Mesodermal cell (in vitro differentiated cells): ENCODE measurements around the gene TVP23C.

Experiments
- H3K27ac ChIP-seq: 2 replicates; pipeline ENCODE4 v1.7.0; 2013; ENCODE audit warnings: mild to moderate bottlenecking, low read depth, low read length, moderate library complexity; ENCODE audit not compliant: severe bottlenecking
- H3K36me3 ChIP-seq: 2 replicates; pipeline ENCODE4 v1.7.1; 2013; ENCODE audit warnings: mild to moderate bottlenecking, low read length, moderate library complexity; ENCODE audit not compliant: control insufficient read depth, insufficient read depth
- H3K4me1 ChIP-seq: one replicate; pipeline ENCODE4 v1.7.1; 2013; ENCODE audit warnings: mild to moderate bottlenecking, low read length; ENCODE audit not compliant: insufficient read depth, control insufficient read depth, poor library complexity, severe bottlenecking
- H3K4me3 ChIP-seq: 2 replicates; pipeline ENCODE4 v1.7.0; 2013; ENCODE audit warnings: low read length, control low read depth, mild to moderate bottlenecking; ENCODE audit not compliant: insufficient read depth, poor library complexity, severe bottlenecking; ENCODE audit errors: extremely low read depth
- H3K9me3 ChIP-seq: 2 replicates; pipeline ENCODE4 v1.7.1; 2013; ENCODE audit warnings: mild to moderate bottlenecking, low read length, moderate library complexity; ENCODE audit not compliant: control insufficient read depth
- WGBS, 2 experiments: methylation state at CpG; one replicate each; pipeline ENCODE4 v1.1.5; 2013; ENCODE audit warnings: missing lambda C conversion rate in 2 of 2; ENCODE audit not compliant: insufficient coverage in 2 of 2; 5-methylcytosine and 5-hydroxymethylcytosine counted together

The TVP23C gene

GRCh38 chr17:15496735-15497670, 66.3 kb downstream of the TVP23C start:
- whole genome bisulfite sequencing, 2 experiments, result 90 to 95% methylated on average over 7 of the region's 7 CpGs
- Histone ChIP-seq H3K4me3 (no peak overlapping the region), H3K9me3 (no peaks in the 10 kb centered on the region), H3K36me3 (peaks cover 73% of the 10 kb centered on the region), H3K4me1 (peaks cover 9% of the 10 kb centered on the region), H3K27ac (no peak overlapping the region)

GRCh38 chr17:15494821-15495220, 68.5 kb downstream of the TVP23C start:
- Histone ChIP-seq H3K36me3 (peaks cover 56% of the 10 kb centered on the region), H3K9me3 (no peaks in the 10 kb centered on the region), H3K4me3 (no peak overlapping the region), H3K4me1 (peaks cover 25% of the 10 kb centered on the region), H3K27ac (no peak overlapping the region)

GRCh38 chr17:15493693-15494035, 69.6 kb downstream of the TVP23C start:
- 43% methylated on average over 1 of the region's 1 CpG; no CpG with 5 or more reads in 1 of the 2 experiments for WGBS, 2 experiments
- Histone ChIP-seq H3K4me1 (peaks cover 30% of the 10 kb centered on the region), H3K9me3 (peaks cover 5% of the 10 kb centered on the region), H3K27ac (no peak overlapping the region), H3K36me3 (peaks cover 54% of the 10 kb centered on the region), H3K4me3 (no peak overlapping the region)

GRCh38 chr17:15492791-15493692, 70.2 kb downstream of the TVP23C start:
- H3K4me1 ChIP-seq, result peaks cover 30% of the 10 kb centered on the region
- peak overlapping the region; percentile 18 for H3K27ac ChIP-seq
- WGBS, 2 experiments, result 92 to 94% methylated on average over 8 of the region's 8 CpGs

GRCh38 chr17:15492186-15492585, 71.1 kb downstream of the TVP23C start:
- Histone ChIP-seq H3K9me3 (peaks cover 5% of the 10 kb centered on the region), H3K27ac (peak overlapping the region; percentile 96), H3K4me3 (no peak overlapping the region), H3K36me3 (peaks cover 52% of the 10 kb centered on the region), H3K4me1 (peaks cover 30% of the 10 kb centered on the region)
- WGBS, 2 experiments, result 100% methylated on average over 2 to 3 of the region's 4 CpGs

More at GRCh38 chr17:15492791-15493692, 70.2 kb downstream of the TVP23C start:
- peaks cover 54% of the 10 kb centered on the region for H3K36me3 ChIP-seq
- no peak overlapping the region for H3K4me3 ChIP-seq
- H3K9me3 ChIP-seq, result peaks cover 5% of the 10 kb centered on the region

- Histone ChIP-seq H3K9me3 (peaks cover 5% of the 10 kb centered on the region), H3K4me1 (peaks cover 35% of the 10 kb centered on the region), H3K27ac (peak overlapping the region; percentile 96), H3K4me3 (no peak overlapping the region), H3K36me3 (peaks cover 43% of the 10 kb centered on the region)
- WGBS, 2 experiments, result 6 to 17% methylated on average over 8 to 11 of the region's 11 CpGs
Measured at GRCh38 chr17:15490634-15491261, 72.5 kb downstream of the TVP23C start.

GRCh38 chr17:15488557-15488956, 74.7 kb downstream of the TVP23C start:
- Histone ChIP-seq H3K27ac (no peak overlapping the region), H3K4me3 (no peak overlapping the region), H3K36me3 (peaks cover 32% of the 10 kb centered on the region), H3K9me3 (peaks cover 5% of the 10 kb centered on the region), H3K4me1 (peaks cover 48% of the 10 kb centered on the region)
- 88% methylated on average over 2 of the region's 2 CpGs; no CpG with 5 or more reads in 1 of the 2 experiments for WGBS, 2 experiments

GRCh38 chr17:15485045-15485444, 78.2 kb downstream of the TVP23C start:
- peaks cover 40% of the 10 kb centered on the region for H3K36me3 ChIP-seq
- peaks cover 5% of the 10 kb centered on the region for H3K9me3 ChIP-seq
- no peak overlapping the region for H3K4me3 ChIP-seq
- H3K27ac ChIP-seq, result peak overlapping the region; percentile 33
- H3K4me1 ChIP-seq, result peaks cover 27% of the 10 kb centered on the region
- 9 to 65% methylated on average over 2 of the region's 4 CpGs for WGBS, 2 experiments

- 30 to 50% methylated on average over 2 of the region's 4 CpGs for WGBS, 2 experiments
- Histone ChIP-seq H3K27ac (no peak overlapping the region), H3K9me3 (no peaks in the 10 kb centered on the region), H3K4me1 (peaks cover 30% of the 10 kb centered on the region), H3K4me3 (no peak overlapping the region), H3K36me3 (peaks cover 38% of the 10 kb centered on the region)
Measured at GRCh38 chr17:15483431-15483830, 79.9 kb downstream of the TVP23C start.

- H3K4me3 ChIP-seq, result no peak overlapping the region
- WGBS, 2 experiments, result 79 to 83% methylated on average over 6 of the region's 6 CpGs
- H3K27ac ChIP-seq, result no peak overlapping the region
- H3K9me3 ChIP-seq, result no peaks in the 10 kb centered on the region
- H3K36me3 ChIP-seq, result peaks cover 28% of the 10 kb centered on the region
- H3K4me1 ChIP-seq, result peaks cover 30% of the 10 kb centered on the region
Measured at GRCh38 chr17:15482476-15482875, 80.8 kb downstream of the TVP23C start.
